Right renal cortex interstitium (tissue), 3 donors: ENCODE data around the gene PDZRN4. TPM values are rescaled to one million over a fixed set of nuclear protein-coding genes. Genes with fewer than 3 reads are reported as not detected.
"Not testable (repeated sequence)": the region's sequence is repeated elsewhere in the genome, so short reads cannot be mapped to it uniquely, and the experiment has no call there.

Experiments
- DNase-seq, 3 donors: peaks; one replicate each; pipeline ENCODE4 v3.0.0-alpha.2; 2013; ENCODE audit warnings: low read depth in 3 of 3, low spot score in 2 of 3
- polyA plus RNA-seq, 3 donors: library from polyadenylated mRNA; unstranded; fragments of 120-200 nt; gene quantifications; one replicate each; pipeline ENCODE4 v1.2.1, GENCODE V29; 2013; ENCODE audit not compliant: insufficient read length in 3 of 3

Gene PDZRN4
- polyA plus RNA-seq, 3 donors, result 4.8 to 7.0 (median 5.7) TPM

DNA sequence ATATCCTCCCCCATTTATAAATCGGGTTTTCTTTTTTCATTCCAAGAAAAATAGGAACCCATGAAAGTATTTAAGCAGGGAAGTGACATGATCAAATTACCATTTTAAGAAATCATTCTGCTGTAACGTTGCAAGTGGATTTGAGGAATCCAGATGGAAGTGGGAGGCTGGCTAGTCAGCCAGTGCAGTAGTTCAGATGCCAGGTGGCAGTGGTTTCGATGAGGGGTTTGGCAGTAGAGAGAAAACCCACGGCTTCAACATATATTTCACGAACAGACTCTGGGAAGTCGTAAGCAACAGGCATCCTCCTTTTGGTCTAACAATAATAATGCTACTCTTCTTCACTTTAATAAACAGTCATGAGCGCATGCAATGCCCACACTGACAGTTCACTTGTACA lies 25.0 kb downstream of the PDZRN4 start:
- no peak for DNase-seq

DNA sequence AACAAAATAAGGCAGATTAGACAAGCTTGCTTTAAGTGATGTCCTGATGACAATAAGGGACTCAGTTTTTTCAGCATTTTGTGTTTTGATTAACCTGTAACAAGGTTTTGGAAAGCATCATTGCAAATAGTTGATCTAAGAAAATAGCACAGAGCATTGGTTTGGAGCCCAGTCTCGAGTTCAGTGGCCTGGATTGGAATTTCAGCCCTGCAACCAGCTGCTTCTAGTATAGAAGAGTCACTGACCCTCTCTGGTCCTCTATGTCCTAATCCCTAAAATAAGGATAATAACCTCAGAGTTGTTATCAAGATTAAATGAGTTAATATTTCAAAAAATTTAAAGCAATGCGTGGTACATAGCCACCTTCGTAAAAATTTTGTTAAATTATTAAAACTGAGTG lies 25.5 kb downstream of the PDZRN4 start:
- no peak for DNase-seq

DNA sequence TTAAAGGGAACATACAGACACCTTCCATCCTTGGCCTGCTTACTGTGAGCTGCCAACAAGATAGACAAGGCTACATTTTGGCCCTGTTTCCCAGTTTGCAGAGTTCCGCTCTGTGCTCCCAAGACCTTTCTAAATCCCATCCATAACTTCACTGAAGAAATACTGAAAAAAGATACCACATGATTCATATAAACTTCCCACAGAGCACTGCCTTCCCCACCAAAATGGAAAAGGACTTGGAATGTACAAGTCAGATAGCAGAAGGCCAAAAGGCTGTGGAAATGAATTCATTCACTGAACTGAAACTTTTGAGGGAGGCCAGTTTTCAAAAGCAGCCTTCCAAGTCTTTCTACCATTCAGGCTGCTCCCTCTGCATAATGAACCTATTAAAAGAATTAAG lies 29.6 kb downstream of the PDZRN4 start:
- DNase-seq, result no peak

- no peak for DNase-seq
Measured at GRCh38 chr12:41220931-41221330, 32.8 kb downstream of the PDZRN4 start.

GRCh38 chr12:41221491-41221890 lies 33.4 kb downstream of the PDZRN4 start:
- DNase-seq, result no peak

- DNase-seq, result no peak
Measured at GRCh38 chr12:41223600-41223999, 35.5 kb downstream of the PDZRN4 start.

DNA sequence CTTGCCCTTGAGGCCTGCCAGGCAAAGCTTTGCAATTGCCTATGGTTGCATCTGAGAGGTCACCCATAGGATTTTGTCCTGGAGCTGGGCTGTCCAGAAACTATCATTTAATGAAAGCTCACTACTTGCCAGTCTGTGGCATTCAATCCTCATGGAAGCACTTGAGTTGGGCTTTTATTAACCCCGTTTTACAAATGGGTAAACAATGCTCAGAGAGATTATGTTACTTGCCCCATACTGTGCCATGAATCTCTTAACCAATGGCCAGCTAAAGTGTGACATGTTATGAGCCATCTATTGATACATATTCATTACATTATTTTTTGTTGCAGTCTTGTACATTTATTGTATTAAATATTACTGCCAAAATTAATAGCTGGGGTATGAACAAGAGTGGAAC lies 35.9 kb downstream of the PDZRN4 start:
- DNase-seq, result no peak

GRCh38 chr12:41225179-41225578 lies 37.1 kb downstream of the PDZRN4 start:
- DNase-seq, result no peak

DNA sequence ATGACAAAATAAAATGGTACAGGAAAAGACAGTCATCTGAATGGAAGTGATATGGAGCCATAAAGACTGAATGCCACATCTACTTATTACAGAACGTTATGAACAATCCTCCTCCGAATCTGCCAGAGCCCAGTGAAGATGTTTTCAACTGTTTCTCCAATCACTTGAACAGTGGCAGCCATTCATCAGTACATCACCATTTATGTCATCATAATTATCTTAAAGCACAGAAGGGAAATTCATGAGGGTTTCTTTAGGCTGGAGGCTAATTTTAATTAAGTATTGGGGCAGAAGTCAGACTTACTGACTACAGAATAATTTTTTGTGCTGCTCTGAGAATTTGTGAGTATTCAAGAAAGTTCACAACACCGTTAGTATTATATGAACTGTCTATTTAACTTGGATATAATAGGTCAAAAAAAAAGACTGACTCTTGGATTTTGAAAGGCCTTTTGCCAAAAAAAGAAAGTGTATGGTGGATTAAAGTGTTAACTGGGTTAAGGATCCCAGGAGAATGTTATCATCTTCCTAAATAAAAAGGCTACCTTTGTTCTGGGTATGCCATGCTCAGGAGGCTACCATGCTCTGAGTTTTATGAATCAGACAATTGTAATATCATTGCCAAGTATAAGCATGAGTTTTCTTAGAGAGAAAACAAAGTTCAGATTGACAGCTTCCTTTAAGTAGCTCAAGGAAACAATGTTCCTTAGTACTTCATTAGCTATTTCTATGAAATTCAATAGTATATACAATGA lies 40.1 kb downstream of the PDZRN4 start:
- no peak for DNase-seq

DNA sequence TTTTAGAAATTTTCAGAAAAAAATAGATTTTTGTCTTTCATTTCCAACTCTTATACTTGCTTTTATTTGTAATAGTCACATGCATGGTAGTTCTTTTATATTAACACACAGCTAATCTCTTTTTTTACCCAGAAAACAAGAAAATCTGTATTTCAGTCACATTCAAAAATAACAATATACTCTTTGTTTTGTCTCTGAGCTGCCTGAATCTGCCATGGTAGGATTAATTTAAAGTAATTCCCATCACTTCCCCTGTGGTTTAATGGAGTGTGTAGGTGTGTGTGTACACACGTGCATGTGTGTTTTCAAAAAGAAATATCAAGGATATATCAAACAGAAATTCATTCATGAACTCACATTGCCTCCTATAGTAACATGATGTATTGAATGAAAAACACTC lies 42.6 kb downstream of the PDZRN4 start:
- no peak for DNase-seq

- DNase-seq, result peak in 1 of 3 donors; percentile 32
Measured at GRCh38 chr12:41234692-41235091, 46.6 kb downstream of the PDZRN4 start.

DNA sequence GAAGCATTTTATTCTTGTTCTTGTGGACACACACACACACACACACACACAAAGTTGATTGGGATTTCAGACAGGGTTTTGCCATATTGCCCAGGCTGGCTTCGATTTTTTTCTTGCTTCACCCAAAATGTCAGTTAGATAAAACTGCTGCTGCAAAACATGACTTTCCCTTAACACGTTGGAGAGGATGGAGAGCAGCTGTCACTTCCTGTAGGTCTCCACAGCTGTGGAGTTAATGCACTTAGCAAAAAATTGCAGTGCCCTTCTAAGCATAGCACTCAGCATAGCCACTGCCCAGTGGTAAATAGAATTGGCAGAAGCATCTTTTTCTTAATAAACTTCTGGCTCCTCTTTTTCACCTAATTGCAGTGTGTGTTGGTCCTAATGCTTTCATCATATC lies 54.5 kb downstream of the PDZRN4 start:
- no peak for DNase-seq

DNA sequence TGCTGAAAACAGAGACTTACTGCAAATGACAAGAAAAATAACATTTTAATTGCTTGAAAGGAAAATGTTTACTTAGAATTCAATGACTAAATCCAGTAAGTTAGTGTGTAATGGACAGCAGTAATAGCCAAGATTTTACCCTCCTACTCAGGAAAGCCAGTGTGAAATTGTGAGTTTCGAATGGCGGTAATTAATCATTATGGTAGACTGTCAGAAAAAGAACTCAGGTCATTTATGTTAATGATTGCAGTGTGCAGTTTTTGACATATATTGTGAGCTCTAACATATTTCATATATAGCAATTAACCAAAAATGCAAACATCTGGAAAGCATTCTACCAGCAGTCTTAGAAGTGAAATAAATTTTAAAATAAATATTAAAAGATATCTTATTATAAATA lies 60.3 kb downstream of the PDZRN4 start:
- DNase-seq, result peak in 2 of 3 donors; percentile 13 to 25

DNA sequence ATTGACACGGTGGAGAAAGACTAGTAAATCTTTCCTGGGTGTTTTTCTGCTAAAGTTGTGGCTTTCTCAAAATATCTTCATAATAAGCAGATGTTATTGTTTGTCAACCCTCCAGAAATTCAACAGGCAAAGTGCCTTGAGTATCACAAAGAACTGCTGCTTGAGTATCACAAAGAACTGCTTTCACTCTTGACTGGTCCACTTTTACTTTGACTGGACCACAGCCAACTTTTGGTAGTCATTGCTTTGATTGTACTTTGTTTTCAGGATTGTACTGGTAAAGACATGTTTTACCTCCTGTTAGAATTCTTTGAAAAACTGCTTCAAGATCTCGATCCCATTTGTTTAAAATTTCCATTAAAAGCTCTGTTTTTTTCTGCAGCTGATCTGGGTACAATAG lies 62.6 kb downstream of the PDZRN4 start:
- no peak for DNase-seq

GRCh38 chr12:41254004-41254914 lies 66.1 kb downstream of the PDZRN4 start:
- no peak for DNase-seq

DNA sequence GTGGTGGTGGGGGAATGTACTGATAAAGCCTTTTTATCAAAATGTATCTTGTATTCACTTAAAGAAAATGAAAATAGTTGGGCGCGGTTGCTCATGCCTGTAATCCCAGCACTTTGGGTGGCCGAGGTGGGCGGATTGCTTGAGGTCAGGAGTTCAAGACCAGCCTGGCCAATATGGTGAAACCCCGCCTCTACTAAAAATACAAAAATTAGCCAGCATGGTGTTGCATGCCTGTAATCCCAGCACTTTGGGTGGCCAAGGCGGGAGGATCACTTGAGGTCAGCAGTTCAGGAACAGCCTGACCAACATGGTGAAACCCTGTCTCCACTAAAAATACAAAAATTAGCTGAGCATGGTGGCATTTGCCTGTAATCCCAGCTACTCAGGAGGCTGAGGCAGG lies 75.1 kb downstream of the PDZRN4 start:
- not testable (repeated sequence) for DNase-seq

DNA sequence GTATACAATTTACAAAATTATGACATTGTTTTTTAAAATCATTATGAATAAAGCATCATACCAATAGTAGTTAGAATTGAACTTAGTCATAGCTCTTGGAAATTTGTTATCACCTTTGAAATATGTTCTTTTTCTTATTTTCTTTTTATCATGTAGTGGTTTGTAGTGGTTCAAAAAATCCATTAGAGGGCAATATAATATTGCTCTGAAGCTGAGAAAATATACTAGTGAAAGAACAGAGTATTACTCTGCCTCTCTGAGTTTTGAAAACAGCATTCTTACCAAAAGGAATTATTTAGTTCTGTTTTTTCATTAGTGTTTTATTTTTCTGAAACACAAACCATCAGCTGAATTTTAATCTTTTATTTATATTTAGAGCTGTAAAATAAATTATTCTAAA lies 76.2 kb downstream of the PDZRN4 start:
- DNase-seq, result no peak

DNA sequence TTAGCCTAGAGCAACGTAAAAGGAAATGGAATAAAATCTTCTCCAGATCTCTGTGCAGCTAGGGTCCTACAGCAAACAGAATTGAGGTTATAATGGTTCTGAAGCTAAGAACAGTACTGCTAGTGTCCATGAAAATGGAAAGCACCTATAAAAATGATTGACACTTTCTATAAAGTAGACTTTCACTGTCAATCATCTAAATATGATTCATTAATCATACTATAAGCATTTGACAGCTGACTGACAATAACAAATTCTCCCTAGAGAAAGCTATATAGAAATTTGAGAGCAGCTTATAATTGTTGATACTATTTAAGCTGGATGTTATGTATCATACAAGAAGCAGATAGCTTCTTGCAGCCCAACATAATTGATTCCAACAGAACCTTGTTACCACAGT lies 80.9 kb downstream of the PDZRN4 start:
- DNase-seq, result no peak

DNA sequence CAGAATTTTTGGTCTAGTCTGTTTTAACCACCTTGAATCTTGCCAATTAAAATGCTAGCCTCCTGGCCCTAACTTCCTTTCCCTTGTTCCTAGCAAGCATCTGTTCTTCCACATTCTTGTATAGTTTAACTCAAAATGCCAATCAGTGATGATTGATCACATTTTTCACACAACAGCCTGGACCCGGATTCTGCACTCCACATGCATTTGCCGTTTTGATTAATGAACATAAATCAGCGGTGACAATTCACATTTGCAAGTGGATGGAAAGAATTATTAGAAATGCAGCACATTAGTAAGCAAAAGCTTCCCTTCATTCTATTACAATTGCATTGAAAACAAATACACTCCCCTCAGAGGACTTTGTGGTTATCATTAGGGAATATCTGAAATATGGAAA lies 83.4 kb downstream of the PDZRN4 start:
- no peak for DNase-seq

- no peak for DNase-seq
Measured at GRCh38 chr12:41274643-41275042, 86.5 kb downstream of the PDZRN4 start.

- peak in 1 of 3 donors; percentile 44 for DNase-seq
Measured at GRCh38 chr12:41277100-41277945, 89.2 kb downstream of the PDZRN4 start.
